Measurements from ENCODE around the gene RHBDD3. TPM values are rescaled to one million over a fixed set of nuclear protein-coding genes. Genes with fewer than 3 reads are reported as not detected.

RHBDD3 gene
- total RNA-seq, 1 donor from 2014 or later = 35.6 TPM

GRCh38 chr22:29213493-29213892 is 54.3 kb downstream of the RHBDD3 start:
- no peak overlapping the region for H3K4me2 ChIP-seq (ENCODE audit: low read length)
- no peaks in the 10 kb centered on the region for H3K9me3 Mint-ChIP-seq (ENCODE audit: unreplicated experiment)
- H3K27ac ChIP-seq (ENCODE audit: low read depth, low read length) = no peak overlapping the region
- no peak overlapping the region for H2AFZ ChIP-seq (ENCODE audit: low read depth, low read length)
- TF ChIP-seq CTCF (IDR thresholded peaks at IDR 0.05; ENCODE audit: insufficient read depth, low read depth, low read length) (no peak), EZH2 (IDR thresholded peaks at IDR 0.05; ENCODE audit: insufficient read depth, low read length) (no peak)
- peaks cover 2% of the 10 kb centered on the region for H3K27me3 ChIP-seq (ENCODE audit: insufficient read depth, low read length)
- no peaks in the 10 kb centered on the region for H4K20me1 ChIP-seq (ENCODE audit: insufficient read depth, low read length)
- peaks cover 43% of the 10 kb centered on the region for H3K27me3 Mint-ChIP-seq (ENCODE audit: low read depth, unreplicated experiment)
- no peak for FAIRE-seq
- DNase-seq (ENCODE audit: low read depth) = no peak
- no peaks in the 10 kb centered on the region for H3K9me3 ChIP-seq (ENCODE audit: insufficient read depth, low read depth, low read length)
- no peaks in the 10 kb centered on the region for H3K36me3 Mint-ChIP-seq (ENCODE audit: low read depth, unreplicated experiment)
- H3K4me1 ChIP-seq (ENCODE audit: insufficient read depth, low read length) = no peaks in the 10 kb centered on the region
- H3K9ac ChIP-seq (ENCODE audit: low read length) = no peak overlapping the region
- no peaks in the 10 kb centered on the region for H3K79me2 ChIP-seq (ENCODE audit: insufficient read depth, low read length)
- no peak overlapping the region for H3K27ac Mint-ChIP-seq (ENCODE audit: unreplicated experiment)
- H3K36me3 ChIP-seq (ENCODE audit: insufficient read depth, low read length) = no peaks in the 10 kb centered on the region
- no peak overlapping the region for H3K4me3 Mint-ChIP-seq (ENCODE audit: unreplicated experiment)
- no peaks in the 10 kb centered on the region for H3K4me1 Mint-ChIP-seq (ENCODE audit: low read depth, unreplicated experiment)
- no peak overlapping the region for H3K4me3 ChIP-seq (ENCODE audit: insufficient read depth, low read depth, low read length)

GRCh38 chr22:29212743-29213142 is 55.0 kb downstream of the RHBDD3 start:
- FAIRE-seq = no peak
- no peaks in the 10 kb centered on the region for H3K9me3 Mint-ChIP-seq (ENCODE audit: unreplicated experiment)
- no peak overlapping the region for H3K9ac ChIP-seq (ENCODE audit: low read length)
- no peaks in the 10 kb centered on the region for H3K36me3 ChIP-seq (ENCODE audit: insufficient read depth, low read length)
- H3K27ac Mint-ChIP-seq (ENCODE audit: unreplicated experiment) = no peak overlapping the region
- H4K20me1 ChIP-seq (ENCODE audit: insufficient read depth, low read length) = no peaks in the 10 kb centered on the region
- no peak overlapping the region for H3K4me2 ChIP-seq (ENCODE audit: low read length)
- no peak for DNase-seq (ENCODE audit: low read depth)
- H2AFZ ChIP-seq (ENCODE audit: low read depth, low read length) = no peak overlapping the region
- TF ChIP-seq CTCF (IDR thresholded peaks at IDR 0.05; ENCODE audit: insufficient read depth, low read depth, low read length) (no peak), EZH2 (IDR thresholded peaks at IDR 0.05; ENCODE audit: insufficient read depth, low read length) (no peak)
- no peaks in the 10 kb centered on the region for H3K4me1 ChIP-seq (ENCODE audit: insufficient read depth, low read length)
- H3K9me3 ChIP-seq (ENCODE audit: insufficient read depth, low read depth, low read length) = no peaks in the 10 kb centered on the region
- H3K36me3 Mint-ChIP-seq (ENCODE audit: low read depth, unreplicated experiment) = no peaks in the 10 kb centered on the region
- no peaks in the 10 kb centered on the region for H3K4me1 Mint-ChIP-seq (ENCODE audit: low read depth, unreplicated experiment)
- H3K27me3 ChIP-seq (ENCODE audit: insufficient read depth, low read length) = peaks cover 5% of the 10 kb centered on the region
- no peak overlapping the region for H3K4me3 ChIP-seq (ENCODE audit: insufficient read depth, low read depth, low read length)
- no peak overlapping the region for H3K27ac ChIP-seq (ENCODE audit: low read depth, low read length)
- H3K4me3 Mint-ChIP-seq (ENCODE audit: unreplicated experiment) = no peak overlapping the region
- H3K79me2 ChIP-seq (ENCODE audit: insufficient read depth, low read length) = no peaks in the 10 kb centered on the region
- H3K27me3 Mint-ChIP-seq (ENCODE audit: low read depth, unreplicated experiment) = peaks cover 37% of the 10 kb centered on the region

- no peak for FAIRE-seq
These were observed 56.3 kb downstream of the RHBDD3 start for GRCh38 chr22:29211466-29211865.

More at GRCh38 chr22:29211466-29211865, 56.3 kb downstream of the RHBDD3 start:
- Histone ChIP-seq H3K27ac (ENCODE audit: low read depth, low read length) (no peak overlapping the region), H3K36me3 (ENCODE audit: insufficient read depth, low read length) (no peaks in the 10 kb centered on the region), H3K4me2 (ENCODE audit: low read length) (no peak overlapping the region), H3K27me3 (ENCODE audit: insufficient read depth, low read length) (peaks cover 9% of the 10 kb centered on the region), H3K79me2 (ENCODE audit: insufficient read depth, low read length) (no peaks in the 10 kb centered on the region), H3K4me1 (ENCODE audit: insufficient read depth, low read length) (no peaks in the 10 kb centered on the region), H3K4me3 (ENCODE audit: insufficient read depth, low read depth, low read length) (no peak overlapping the region), H3K9ac (ENCODE audit: low read length) (no peak overlapping the region), H3K9me3 (ENCODE audit: insufficient read depth, low read depth, low read length) (no peaks in the 10 kb centered on the region), H4K20me1 (ENCODE audit: insufficient read depth, low read length) (no peaks in the 10 kb centered on the region), H2AFZ (ENCODE audit: low read depth, low read length) (no peak overlapping the region)
- TF ChIP-seq EZH2 (IDR thresholded peaks at IDR 0.05; ENCODE audit: insufficient read depth, low read length) (no peak), CTCF (IDR thresholded peaks at IDR 0.05; ENCODE audit: insufficient read depth, low read depth, low read length) (no peak)
- H3K27ac Mint-ChIP-seq (ENCODE audit: unreplicated experiment) = no peak overlapping the region
- H3K9me3 Mint-ChIP-seq (ENCODE audit: unreplicated experiment) = no peaks in the 10 kb centered on the region
- H3K36me3 Mint-ChIP-seq (ENCODE audit: low read depth, unreplicated experiment) = no peaks in the 10 kb centered on the region
- H3K4me3 Mint-ChIP-seq (ENCODE audit: unreplicated experiment) = no peak overlapping the region
- H3K4me1 Mint-ChIP-seq (ENCODE audit: low read depth, unreplicated experiment) = no peaks in the 10 kb centered on the region
- peaks cover 44% of the 10 kb centered on the region for H3K27me3 Mint-ChIP-seq (ENCODE audit: low read depth, unreplicated experiment)
- DNase-seq (ENCODE audit: low read depth) = no peak
